HL-60 (cell line): ENCODE measurements around the gene TMOD2.

Source experiments
- DNase-seq, 2 experiments: peaks; one replicate each; pipeline ENCODE4 v3.0.0-alpha.2; 2010 to 2020; ENCODE audit warnings: low read depth in 1 of 2, low spot score in 1 of 2
- H3K27ac ChIP-seq: fragments of 250-450 bp; sonication (Bioruptor Pico); replicated peaks from 2 replicates; pipeline ENCODE4 v1.5.1; 2020; ENCODE audit warnings: mild to moderate bottlenecking, moderate library complexity
- H3K27me3 ChIP-seq: fragments of 250-450 bp; sonication (Bioruptor Pico); 2 replicates; pipeline ENCODE4 v1.5.1; 2021; ENCODE audit warnings: mild to moderate bottlenecking, moderate library complexity; ENCODE audit not compliant: insufficient read depth, poor library complexity, severe bottlenecking
- H3K4me3 ChIP-seq: replicated peaks from 2 replicates; pipeline ENCODE4 v1.5.1; 2011; ENCODE audit warnings: mild to moderate bottlenecking, control low read depth, low read length; ENCODE audit not compliant: insufficient read depth
- CTCF ChIP-seq: IDR thresholded peaks from one replicate; pipeline ENCODE4 v1.5.1; 2011; ENCODE audit warnings: low read length, control low read depth, inconsistent platforms; ENCODE audit not compliant: insufficient read depth
- GABPA ChIP-seq: IDR thresholded peaks from 2 replicates; pipeline ENCODE4 v1.6.1; 2012; ENCODE audit warnings: low read depth
- POLR2AphosphoS5 ChIP-seq: IDR thresholded peaks from 2 replicates; pipeline ENCODE4 v1.6.1; 2012; ENCODE audit warnings: low read depth
- REST ChIP-seq: IDR thresholded peaks from 2 replicates; pipeline ENCODE4 v1.6.1; 2012; ENCODE audit warnings: low read depth; ENCODE audit not compliant: insufficient replicate concordance
- SPI1 ChIP-seq: IDR thresholded peaks from 2 replicates; pipeline ENCODE4 v1.6.1; 2012; ENCODE audit warnings: low read depth, mild to moderate bottlenecking, borderline replicate concordance

The TMOD2 gene

GRCh38 chr15:51736069-51736468 lies 15.3 kb upstream of the TMOD2 start:
- Histone ChIP-seq H3K27me3 (no peaks in the 10 kb centered on the region), H3K27ac (peak overlapping the region; percentile 43), H3K4me3 (peak overlapping the region; percentile 73)
- TF ChIP-seq GABPA (no peak), SPI1 (no peak), POLR2AphosphoS5 (no peak), REST (no peak), CTCF (no peak)
- DNase-seq = peak in 1 of 2 experiments; percentile 69

GRCh38 chr15:51736751-51737521 lies 14.5 kb upstream of the TMOD2 start:
- DNase-seq = peak in 1 of 2 experiments; percentile 50
- TF ChIP-seq GABPA = no peak
- TF ChIP-seq SPI1 = no peak
- no peak for TF ChIP-seq REST
- TF ChIP-seq CTCF = no peak
- TF ChIP-seq POLR2AphosphoS5 = no peak
- Histone ChIP-seq H3K27me3 (no peaks in the 10 kb centered on the region), H3K4me3 (peak overlapping the region; percentile 73), H3K27ac (peak overlapping the region; percentile 43)

GRCh38 chr15:51737522-51738305 lies 13.7 kb upstream of the TMOD2 start, which contains the start of gene LYSMD2:
Gene LYSMD2 (minus strand): TSS chr15:51737655. CDS start chr15:51737622, 33 bp downstream.
- Histone ChIP-seq H3K27ac (peak within 1 kb of the TSS; percentile 72), H3K4me3 (peak within 1 kb of the TSS; percentile 73), H3K27me3 (no peaks in the 10 kb centered on the region)
- DNase-seq = peak in 1 of 2 experiments; percentile 68
- peak; percentile 31; the same call in 1 of the 2 replicates for TF ChIP-seq SPI1
- no peak; the same call in 1 of the 2 replicates for TF ChIP-seq POLR2AphosphoS5

- DNase-seq = no peak
- H3K4me3 ChIP-seq = no peak overlapping the region
- no peak overlapping the region for H3K27ac ChIP-seq
- H3K27me3 ChIP-seq = no peaks in the 10 kb centered on the region
- peak; percentile 83 for TF ChIP-seq REST
- TF ChIP-seq POLR2AphosphoS5 = no peak
Measured at GRCh38 chr15:51738553-51738952, 12.8 kb upstream of the TMOD2 start.
